Neural progenitor cell (in vitro differentiated cells): Measurements from ENCODE around the gene SP140L. TPM values are rescaled to one million over a fixed set of nuclear protein-coding genes. Genes with fewer than 3 reads are reported as not detected.
"Not testable (repeated sequence)": the region's sequence is repeated elsewhere in the genome, so short reads cannot be mapped to it uniquely, and the experiment has no call there.

ENCODE experiments used
- DNase-seq: peaks from one replicate; pipeline ENCODE4 v3.0.0-alpha.2; 2016; ENCODE audit warnings: low spot score
- H2AFZ ChIP-seq: fragments of 200-600 bp; sonication (generic); replicated peaks from 2 replicates; pipeline ENCODE4 v1.6.1; 2016; ENCODE audit warnings: antibody characterized with exemption
- H3F3A ChIP-seq: fragments of 200-600 bp; sonication (generic); 2 replicates; pipeline ENCODE4 v1.6.1; 2016; ENCODE audit warnings: antibody characterized with exemption, low read depth
- H3K27ac ChIP-seq: fragments of 200-600 bp; sonication (generic); 2 replicates; pipeline ENCODE4 v1.5.1; 2016; ENCODE audit warnings: mild to moderate bottlenecking
- H3K27me3 ChIP-seq: fragments of 200-600 bp; sonication (generic); 2 replicates; pipeline ENCODE4 v1.6.1; 2016; ENCODE audit warnings: mild to moderate bottlenecking, moderate library complexity
- H3K36me3 ChIP-seq: fragments of 200-600 bp; sonication (generic); 2 replicates; pipeline ENCODE4 v1.5.1; 2016
- H3K4me1 ChIP-seq: fragments of 200-600 bp; sonication (generic); 2 replicates; pipeline ENCODE4 v1.6.1; 2016; ENCODE audit warnings: mixed run types
- H3K4me2 ChIP-seq: fragments of 200-600 bp; sonication (generic); 2 replicates; pipeline ENCODE4 v1.6.1; 2016
- H3K4me3 ChIP-seq: fragments of 200-600 bp; sonication (generic); 2 replicates; pipeline ENCODE4 v1.5.1; 2016
- H3K79me2 ChIP-seq: fragments of 200-600 bp; sonication (generic); 2 replicates; pipeline ENCODE4 v1.6.1; 2016; ENCODE audit warnings: low read depth
- H3K9ac ChIP-seq: fragments of 200-600 bp; sonication (generic); 2 replicates; pipeline ENCODE4 v1.6.1; 2016
- H3K9me3 ChIP-seq: fragments of 200-600 bp; sonication (generic); 2 replicates; pipeline ENCODE4 v1.5.1; 2016; ENCODE audit warnings: low read depth
- H4K20me1 ChIP-seq: fragments of 200-600 bp; sonication (generic); 2 replicates; pipeline ENCODE4 v1.6.1; 2016; ENCODE audit warnings: low read depth
- H3K27ac Mint-ChIP-seq: 3 replicates; pipeline ENCODE4 v1.8.0; 2021; ENCODE audit warnings: mixed read lengths
- H3K27me3 Mint-ChIP-seq: 2 replicates; pipeline ENCODE4 v1.8.0; 2022; ENCODE audit warnings: low read depth, mild to moderate bottlenecking, inconsistent platforms, moderate library complexity, mixed read lengths; ENCODE audit not compliant: insufficient read depth
- H3K36me3 Mint-ChIP-seq: 3 replicates; pipeline ENCODE4 v1.8.0; 2021; ENCODE audit warnings: mixed read lengths
- H3K4me1 Mint-ChIP-seq: 3 replicates; pipeline ENCODE4 v1.8.0; 2021; ENCODE audit warnings: mixed read lengths
- H3K4me3 Mint-ChIP-seq: 3 replicates; pipeline ENCODE4 v1.8.0; 2021; ENCODE audit warnings: mild to moderate bottlenecking, moderate library complexity, mixed read lengths
- H3K9me3 Mint-ChIP-seq: 3 replicates; pipeline ENCODE4 v1.8.0; 2020; ENCODE audit warnings: mixed read lengths
- CTCF ChIP-seq: fragments of 200-600 bp; sonication (generic); IDR thresholded peaks from 2 replicates; pipeline ENCODE4 v1.5.1; 2017; ENCODE audit warnings: antibody characterized with exemption, mild to moderate bottlenecking
- EZH2 ChIP-seq: fragments of 200-600 bp; sonication (generic); IDR thresholded peaks from 2 replicates; pipeline ENCODE4 v1.6.1; 2017; ENCODE audit warnings: antibody characterized with exemption, mild to moderate bottlenecking, moderate library complexity
- EZH2phosphoT487 ChIP-seq: fragments of 200-600 bp; sonication (generic); IDR thresholded peaks from 2 replicates; pipeline ENCODE4 v1.6.1; 2017; ENCODE audit warnings: antibody characterized with exemption
- total RNA-seq: library from RNA; depleted of rRNA; stranded (reverse); fragments of >200 nt; gene quantifications from 2 replicates; pipeline ENCODE4 v1.2.3, GENCODE V29; 2015; ENCODE audit warnings: low replicate concordance

SP140L gene
- total RNA-seq, 1 donor from 2014 or later: 2.0 TPM

GRCh38 chr2:230400454-230400853 lies 73.5 kb downstream of the SP140L start:
- Histone ChIP-seq H3K79me2 (no peaks in the 10 kb centered on the region), H3K4me2 (no peak overlapping the region), H3K4me1 (no peaks in the 10 kb centered on the region), H3K27me3 (no peaks in the 10 kb centered on the region), H2AFZ (no peak overlapping the region), H3F3A (no peaks in the 10 kb centered on the region), H4K20me1 (no peaks in the 10 kb centered on the region), H3K4me3 (no peak overlapping the region), H3K27ac (no peak overlapping the region), H3K9ac (no peak overlapping the region), H3K36me3 (no peaks in the 10 kb centered on the region), H3K9me3 (no peaks in the 10 kb centered on the region)
- no peak overlapping the region for H3K4me3 Mint-ChIP-seq
- peaks cover 5% of the 10 kb centered on the region for H3K27me3 Mint-ChIP-seq
- no peaks in the 10 kb centered on the region for H3K4me1 Mint-ChIP-seq
- H3K27ac Mint-ChIP-seq: no peak overlapping the region
- no peak for DNase-seq
- H3K9me3 Mint-ChIP-seq: no peaks in the 10 kb centered on the region
- TF ChIP-seq CTCF: no peak
- no peak for TF ChIP-seq EZH2
- no peak for TF ChIP-seq EZH2phosphoT487
- no peaks in the 10 kb centered on the region for H3K36me3 Mint-ChIP-seq

DNA sequence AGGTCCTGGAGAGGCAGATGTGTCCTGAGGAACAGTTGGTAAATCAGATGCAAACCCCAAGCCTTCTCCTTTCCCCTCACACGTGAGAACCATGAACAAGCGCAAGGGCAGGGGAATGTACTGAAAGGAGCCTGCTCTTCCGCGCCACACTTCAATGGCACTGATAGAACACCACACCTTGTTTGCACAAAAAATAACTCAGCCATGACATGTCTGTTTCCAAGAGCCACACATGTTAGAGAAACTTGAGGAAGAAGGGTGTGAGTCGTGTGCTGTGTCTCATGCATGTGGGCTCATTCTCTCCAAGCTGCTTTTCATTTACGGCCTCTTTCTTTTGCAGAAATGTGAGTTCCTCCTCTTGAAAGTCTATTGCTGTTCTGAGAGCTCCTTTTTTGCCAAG lies 74.0 kb downstream of the SP140L start:
- not testable (repeated sequence) for H3K36me3 ChIP-seq, H3F3A ChIP-seq, H2AFZ ChIP-seq, DNase-seq, H3K27ac ChIP-seq, H3K9me3 ChIP-seq, H4K20me1 ChIP-seq, H3K4me1 ChIP-seq, H3K4me3 ChIP-seq, H3K9ac ChIP-seq, H3K27me3 Mint-ChIP-seq, H3K4me3 Mint-ChIP-seq, H3K27ac Mint-ChIP-seq, H3K27me3 ChIP-seq, H3K79me2 ChIP-seq, H3K36me3 Mint-ChIP-seq, H3K4me2 ChIP-seq, H3K9me3 Mint-ChIP-seq, H3K4me1 Mint-ChIP-seq

- Mint-ChIP-seq H3K27me3 (peaks cover 9% of the 10 kb centered on the region), H3K27ac (no peak overlapping the region), H3K4me1 (no peaks in the 10 kb centered on the region), H3K4me3 (no peak overlapping the region), H3K9me3 (no peaks in the 10 kb centered on the region), H3K36me3 (no peaks in the 10 kb centered on the region)
- Histone ChIP-seq H3K4me2 (no peak overlapping the region), H3K27me3 (no peaks in the 10 kb centered on the region), H3K4me3 (no peak overlapping the region), H4K20me1 (no peaks in the 10 kb centered on the region), H3K27ac (no peak overlapping the region), H3K79me2 (no peaks in the 10 kb centered on the region), H3K9ac (no peak overlapping the region), H3F3A (no peaks in the 10 kb centered on the region), H2AFZ (no peak overlapping the region), H3K9me3 (no peaks in the 10 kb centered on the region), H3K4me1 (no peaks in the 10 kb centered on the region), H3K36me3 (no peaks in the 10 kb centered on the region)
- no peak for DNase-seq
- no peak for TF ChIP-seq EZH2phosphoT487
- no peak for TF ChIP-seq CTCF
- TF ChIP-seq EZH2: no peak
Measured at GRCh38 chr2:230403746-230404145, 76.8 kb downstream of the SP140L start.

- no peak overlapping the region for H2AFZ ChIP-seq
- Mint-ChIP-seq H3K9me3 (no peaks in the 10 kb centered on the region), H3K27ac (no peak overlapping the region), H3K36me3 (no peaks in the 10 kb centered on the region), H3K4me1 (no peaks in the 10 kb centered on the region), H3K27me3 (peaks cover 9% of the 10 kb centered on the region), H3K4me3 (no peak overlapping the region)
- H3K4me3 ChIP-seq: no peak overlapping the region
- H3K4me2 ChIP-seq: no peak overlapping the region
- H3K27me3 ChIP-seq: peaks cover 12% of the 10 kb centered on the region
- no peaks in the 10 kb centered on the region for H3K9me3 ChIP-seq
- no peak overlapping the region for H3K27ac ChIP-seq
- H4K20me1 ChIP-seq: no peaks in the 10 kb centered on the region
- H3F3A ChIP-seq: no peaks in the 10 kb centered on the region
- no peaks in the 10 kb centered on the region for H3K79me2 ChIP-seq
- H3K4me1 ChIP-seq: no peaks in the 10 kb centered on the region
- no peaks in the 10 kb centered on the region for H3K36me3 ChIP-seq
- no peak for TF ChIP-seq CTCF
- H3K9ac ChIP-seq: no peak overlapping the region
- no peak for DNase-seq
Measured at GRCh38 chr2:230405824-230406223, 78.8 kb downstream of the SP140L start.
